Neural cell (in vitro differentiated cells): Measurements from ENCODE around the gene HENMT1.

ENCODE experiments used
- EP300 ChIP-seq: fragments of 450-650 bp; conservative IDR thresholded peaks from 2 replicates; pipeline ENCODE4 v1.6.1; 2014; ENCODE audit warnings: antibody characterized with exemption, mild to moderate bottlenecking, moderate library complexity; ENCODE audit not compliant: poor library complexity, severe bottlenecking
- EZH2 ChIP-seq: fragments of 200-600, 300-800 bp; shearing (Covaris generic), sonication (generic); IDR thresholded peaks from 2 replicates; pipeline ENCODE4 v1.6.1; 2014; ENCODE audit warnings: antibody characterized with exemption, low read length, borderline replicate concordance, mild to moderate bottlenecking; ENCODE audit not compliant: insufficient read depth, poor library complexity, severe bottlenecking
- TF ChIP-seq, protein P1 (sequence below): fragments of 450-650 bp; IDR thresholded peaks from 2 replicates; pipeline ENCODE4 v1.5.1; 2014; ENCODE audit warnings: antibody characterized with exemption, mild to moderate bottlenecking, moderate library complexity; ENCODE audit not compliant: poor library complexity, severe bottlenecking

DNA sequence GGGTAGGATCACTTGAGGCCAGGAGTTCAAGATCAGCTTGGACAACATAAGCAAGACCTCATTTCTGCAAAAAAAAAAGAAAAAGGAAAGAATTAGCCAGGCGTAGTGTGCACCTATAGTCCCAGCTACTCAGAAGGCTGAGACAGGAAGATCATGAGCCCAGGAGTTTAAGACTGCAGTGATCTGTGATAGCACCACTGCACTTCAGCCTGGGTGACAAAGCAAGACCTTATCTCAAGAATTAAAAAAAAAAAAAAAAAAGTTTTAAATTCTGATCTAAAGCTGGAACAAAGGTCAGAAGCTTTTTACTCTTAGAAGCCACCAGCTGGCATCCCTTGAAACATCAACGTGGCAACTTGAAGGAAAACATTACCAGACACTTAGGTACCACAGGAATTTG, 45.3 kb downstream of the HENMT1 start:
- TF ChIP-seq EZH2 (no peak), EP300 (no peak)
- TF ChIP-seq, protein P1, sequence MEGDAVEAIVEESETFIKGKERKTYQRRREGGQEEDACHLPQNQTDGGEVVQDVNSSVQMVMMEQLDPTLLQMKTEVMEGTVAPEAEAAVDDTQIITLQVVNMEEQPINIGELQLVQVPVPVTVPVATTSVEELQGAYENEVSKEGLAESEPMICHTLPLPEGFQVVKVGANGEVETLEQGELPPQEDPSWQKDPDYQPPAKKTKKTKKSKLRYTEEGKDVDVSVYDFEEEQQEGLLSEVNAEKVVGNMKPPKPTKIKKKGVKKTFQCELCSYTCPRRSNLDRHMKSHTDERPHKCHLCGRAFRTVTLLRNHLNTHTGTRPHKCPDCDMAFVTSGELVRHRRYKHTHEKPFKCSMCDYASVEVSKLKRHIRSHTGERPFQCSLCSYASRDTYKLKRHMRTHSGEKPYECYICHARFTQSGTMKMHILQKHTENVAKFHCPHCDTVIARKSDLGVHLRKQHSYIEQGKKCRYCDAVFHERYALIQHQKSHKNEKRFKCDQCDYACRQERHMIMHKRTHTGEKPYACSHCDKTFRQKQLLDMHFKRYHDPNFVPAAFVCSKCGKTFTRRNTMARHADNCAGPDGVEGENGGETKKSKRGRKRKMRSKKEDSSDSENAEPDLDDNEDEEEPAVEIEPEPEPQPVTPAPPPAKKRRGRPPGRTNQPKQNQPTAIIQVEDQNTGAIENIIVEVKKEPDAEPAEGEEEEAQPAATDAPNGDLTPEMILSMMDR: no peak
